ENCODE data around the gene RMND5B. TPM values are rescaled to one million over a fixed set of nuclear protein-coding genes. Genes with fewer than 3 reads are reported as not detected.

Gene RMND5B
- polyA plus RNA-seq, 3 donors from 2014 or later, result 10.0 to 12.4 (median 11.8) TPM

DNA sequence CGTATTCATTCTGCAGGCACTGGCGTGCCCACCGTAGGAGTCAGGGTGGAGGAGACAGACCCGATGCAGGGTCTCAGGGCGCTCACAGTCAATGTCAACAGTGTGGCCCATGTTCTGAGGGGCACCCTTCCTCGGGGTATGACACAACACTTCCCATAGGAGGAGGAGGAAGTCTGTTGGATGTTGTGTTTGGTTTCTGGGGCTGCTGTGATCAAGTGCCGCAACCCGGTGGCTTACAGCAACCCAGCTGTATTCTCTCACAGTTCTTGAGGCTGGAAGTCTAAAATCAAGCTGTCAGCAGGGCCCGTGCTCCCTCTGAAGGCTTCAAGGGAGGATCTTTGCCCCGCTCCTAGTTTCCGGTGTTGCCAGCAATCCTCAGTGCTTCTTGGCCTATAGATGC is 67.9 kb downstream of the RMND5B start:
- H3K27ac Mint-ChIP-seq, result no peak overlapping the region
- no peak for DNase-seq
- peaks cover 24 to 27% of the 10 kb centered on the region in 2 donors for H3K4me1 Mint-ChIP-seq
- no peak overlapping the region for H3K4me3 Mint-ChIP-seq
- H3K36me3 Mint-ChIP-seq, result no peaks in the 10 kb centered on the region
- no peaks in the 10 kb centered on the region for H3K9me3 Mint-ChIP-seq
- peaks cover 0 to 3% (median 0%) of the 10 kb centered on the region in 3 donors for H3K27me3 Mint-ChIP-seq (ENCODE audit: low read depth in 3 of 3)

DNA sequence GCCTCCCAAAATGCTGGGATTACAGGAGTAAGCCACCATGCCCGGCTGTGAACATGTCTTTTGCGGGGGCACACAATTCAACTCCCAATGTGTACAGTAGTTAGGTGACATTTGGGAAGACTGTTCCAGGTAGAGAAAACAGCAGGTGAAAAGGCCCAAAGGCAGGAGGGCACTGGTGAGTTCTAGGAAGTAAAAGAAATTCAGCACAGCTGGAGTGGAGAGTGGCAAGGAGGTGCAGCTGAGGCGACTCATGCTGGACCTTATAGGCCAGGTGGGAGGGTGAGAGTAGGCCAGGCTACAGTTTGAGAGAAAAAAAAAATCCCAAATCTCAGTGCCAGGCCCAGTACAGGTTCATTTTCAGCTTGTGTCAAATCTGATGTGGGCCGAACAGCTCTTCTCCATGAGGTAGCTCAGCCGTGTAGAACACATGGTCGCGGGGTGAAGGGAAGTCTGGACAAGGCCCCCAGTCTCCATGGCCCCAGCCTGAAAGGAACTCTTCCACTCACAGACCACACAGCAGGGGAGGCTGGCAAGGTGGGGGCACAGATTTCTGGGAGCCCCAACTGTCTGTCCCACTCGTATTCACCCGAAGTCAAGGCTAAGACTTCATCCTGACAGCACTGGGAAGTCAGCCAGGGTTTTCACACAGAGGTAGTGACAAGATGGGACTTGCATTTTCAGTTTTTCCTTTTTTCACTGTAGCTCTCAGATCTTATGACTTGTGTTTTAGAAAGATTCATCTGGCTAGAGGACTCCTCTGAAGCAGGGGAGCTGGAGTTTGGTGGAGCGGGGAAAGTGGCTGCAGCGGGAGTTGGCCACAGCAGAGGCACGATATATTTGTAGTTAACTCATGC is 69.0 kb downstream of the RMND5B start:
- H3K4me3 Mint-ChIP-seq, result no peak overlapping the region
- peaks cover 16 to 17% of the 10 kb centered on the region in 2 donors for H3K4me1 Mint-ChIP-seq
- no peaks in the 10 kb centered on the region for H3K9me3 Mint-ChIP-seq
- no peak for DNase-seq
- H3K36me3 Mint-ChIP-seq, result peaks cover 0 to 3% (median 0%) of the 10 kb centered on the region in 3 donors
- peaks cover 5 to 10% (median 6%) of the 10 kb centered on the region in 3 donors for H3K27me3 Mint-ChIP-seq (ENCODE audit: low read depth in 3 of 3)
- H3K27ac Mint-ChIP-seq, result no peak overlapping the region

Other genes starting within 250 kb of the RMND5B start
- not detected for gene PROP1, start 134.8 kb upstream of the RMND5B start, polyA plus RNA-seq
- gene N4BP3, start 17.5 kb upstream of the RMND5B start, polyA plus RNA-seq, result under 1 TPM in 2 of 3 donors, not detected in 1; 0.07 to 0.10 TPM
- gene NHP2, start 22.9 kb downstream of the RMND5B start, polyA plus RNA-seq, result 100 to 1,000 TPM; 163 to 196 (median 195) TPM
- gene GMCL2, start 56.4 kb downstream of the RMND5B start, polyA plus RNA-seq, result not detected
- 100 to 1,000 TPM in 1 of 3 donors, 10 to 100 TPM in 2; 34.4 to 126 (median 62.9) TPM for gene HNRNPAB, start 73.5 kb downstream of the RMND5B start, polyA plus RNA-seq
- gene PHYKPL, start 101.8 kb downstream of the RMND5B start, polyA plus RNA-seq, result 10 to 100 TPM; 28.2 to 44.1 (median 33.3) TPM